Thyroid gland (tissue), 4 donors: Measurements from ENCODE around the gene NPAS2. TPM values are rescaled to one million over a fixed set of nuclear protein-coding genes. Genes with fewer than 3 reads are reported as not detected.

Source experiments
- DNase-seq, 2 donors: peaks; one replicate each; pipeline ENCODE4 v3.0.0-alpha.2; 2019
- H3K27ac ChIP-seq, 3 donors: fragments of 200-600 bp; sonication (generic); 1 replicate in 2 of 3; 2 replicates in 1 of 3; pipeline ENCODE4 v1.5.1; 2016 to 2019; ENCODE audit warnings: mild to moderate bottlenecking in 1 of 3, moderate library complexity in 1 of 3
- H3K27me3 ChIP-seq: fragments of 200-600 bp; sonication (generic); one replicate; pipeline ENCODE4 v1.5.1; 2019
- H3K36me3 ChIP-seq, 2 donors: fragments of 200-600 bp; sonication (generic); one replicate each; pipeline ENCODE4 v1.5.1; 2016 to 2019
- H3K4me1 ChIP-seq, 2 donors: fragments of 200-600 bp; sonication (generic); one replicate each; pipeline ENCODE4 v1.5.1; 2017 to 2019
- H3K4me3 ChIP-seq, 3 donors: fragments of 200-600 bp; sonication (generic); replicated peaks in 1 of 3; 1 replicate in 2 of 3; 2 replicates in 1 of 3; pipeline ENCODE4 v1.5.1; 2016; ENCODE audit warnings: mild to moderate bottlenecking in 1 of 3
- H3K9me3 ChIP-seq: fragments of 200-600 bp; sonication (generic); one replicate; pipeline ENCODE4 v1.5.1; 2017
- POLR2A ChIP-seq, 2 donors: fragments of 450-650 bp; IDR thresholded peaks; one replicate each; pipeline ENCODE4 v1.6.1; 2017; ENCODE audit warnings: antibody characterized with exemption in 2 of 2, mild to moderate bottlenecking in 2 of 2, moderate library complexity in 1 of 2
- WGBS, 2 donors: methylation state at CpG; one replicate each; pipeline ENCODE4 v1.1.5; 2017; 5-methylcytosine and 5-hydroxymethylcytosine counted together
- intact Hi-C: fragments of 100-400 bp; cut with DNase I; formaldehyde crosslinking; loops from one replicate; pipeline ENCODE4 v1.15.1; 2023
- total RNA-seq, 4 donors: library from RNA; depleted of rRNA; stranded (reverse); fragments of >200 nt; gene quantifications; one replicate each; pipeline ENCODE4 v1.2.3, GENCODE V29; 2016
- TF ChIP-seq, protein P1 (sequence below), 6 experiments: fragments of 200-600 bp in 3 of 6; fragments of 450-650 bp in 3 of 6; sonication (generic) in 3 of 6; IDR thresholded peaks; one replicate each; pipeline ENCODE4 v1.5.1; 2016 to 2019; ENCODE audit warnings: antibody characterized with exemption in 6 of 6, mild to moderate bottlenecking in 2 of 6, inconsistent platforms in 1 of 6, moderate library complexity in 1 of 6

Gene NPAS2
- total RNA-seq, 4 donors from 2014 or later, result 12.7 to 22.8 (median 16.1) TPM

DNA sequence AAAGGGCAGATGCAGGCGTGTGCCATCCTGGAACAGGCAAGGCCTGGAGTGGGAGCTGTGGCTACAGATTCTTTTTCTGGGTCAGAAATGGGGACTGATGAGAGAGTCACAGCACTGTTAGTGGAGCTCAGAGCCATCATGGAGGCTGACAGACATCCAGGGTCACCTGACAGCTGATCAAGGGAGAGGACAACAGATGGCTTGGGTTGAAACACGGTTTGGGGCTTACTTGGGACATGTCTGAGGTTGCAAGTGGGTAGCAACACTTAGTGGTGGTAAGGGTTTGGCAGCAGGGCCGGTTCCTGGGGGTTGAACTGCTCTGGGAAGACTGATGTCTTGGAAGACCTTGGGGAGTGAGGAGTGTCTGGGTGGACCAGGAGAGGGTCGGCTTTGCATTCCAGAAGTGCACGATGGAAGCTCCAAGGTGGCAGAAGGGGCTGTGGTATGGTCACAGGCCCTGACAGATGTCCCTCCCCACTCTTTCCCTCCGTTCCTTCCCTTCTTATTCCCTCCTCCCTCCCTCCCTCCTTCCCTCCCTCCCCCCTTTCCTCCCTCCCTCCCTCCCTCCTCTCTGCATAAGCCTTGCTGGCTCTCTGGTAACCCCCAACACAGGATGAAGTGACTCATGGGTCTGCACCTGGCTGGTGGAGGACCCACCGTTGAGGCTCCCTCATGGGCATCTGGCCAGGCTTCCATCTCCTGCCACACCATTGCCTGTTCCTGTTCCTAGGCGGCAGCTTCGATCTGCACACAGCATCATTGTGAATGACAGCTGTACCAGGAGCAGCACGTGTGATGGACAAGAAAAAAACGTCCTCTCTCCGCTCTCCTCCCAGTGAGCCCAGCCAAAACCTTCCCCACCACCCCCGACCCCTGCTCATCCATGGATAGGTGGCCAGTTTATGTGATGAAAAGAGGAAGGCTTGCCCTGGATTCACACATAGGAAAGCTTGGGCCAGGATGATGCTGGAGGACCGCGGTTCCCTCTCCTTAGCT is 118.4 kb downstream of the NPAS2 start:
- Histone ChIP-seq H3K27me3 (no peaks in the 10 kb centered on the region), H3K4me1 (peaks cover 20 to 26% of the 10 kb centered on the region in 2 donors), H3K36me3 (no peaks in the 10 kb centered on the region), H3K27ac (no peak overlapping the region), H3K4me3 (no peak overlapping the region), H3K9me3 (no peaks in the 10 kb centered on the region)
- intact Hi-C loops, result no loop called here
- TF ChIP-seq, protein P1, sequence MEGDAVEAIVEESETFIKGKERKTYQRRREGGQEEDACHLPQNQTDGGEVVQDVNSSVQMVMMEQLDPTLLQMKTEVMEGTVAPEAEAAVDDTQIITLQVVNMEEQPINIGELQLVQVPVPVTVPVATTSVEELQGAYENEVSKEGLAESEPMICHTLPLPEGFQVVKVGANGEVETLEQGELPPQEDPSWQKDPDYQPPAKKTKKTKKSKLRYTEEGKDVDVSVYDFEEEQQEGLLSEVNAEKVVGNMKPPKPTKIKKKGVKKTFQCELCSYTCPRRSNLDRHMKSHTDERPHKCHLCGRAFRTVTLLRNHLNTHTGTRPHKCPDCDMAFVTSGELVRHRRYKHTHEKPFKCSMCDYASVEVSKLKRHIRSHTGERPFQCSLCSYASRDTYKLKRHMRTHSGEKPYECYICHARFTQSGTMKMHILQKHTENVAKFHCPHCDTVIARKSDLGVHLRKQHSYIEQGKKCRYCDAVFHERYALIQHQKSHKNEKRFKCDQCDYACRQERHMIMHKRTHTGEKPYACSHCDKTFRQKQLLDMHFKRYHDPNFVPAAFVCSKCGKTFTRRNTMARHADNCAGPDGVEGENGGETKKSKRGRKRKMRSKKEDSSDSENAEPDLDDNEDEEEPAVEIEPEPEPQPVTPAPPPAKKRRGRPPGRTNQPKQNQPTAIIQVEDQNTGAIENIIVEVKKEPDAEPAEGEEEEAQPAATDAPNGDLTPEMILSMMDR (IDR thresholded peaks at IDR 0.05), result no peak
- TF ChIP-seq POLR2A (IDR thresholded peaks at IDR 0.05), result no peak
- WGBS, 2 donors, result 79 to 86% methylated on average over 15 of the region's 15 CpGs
- no peak for DNase-seq

DNA sequence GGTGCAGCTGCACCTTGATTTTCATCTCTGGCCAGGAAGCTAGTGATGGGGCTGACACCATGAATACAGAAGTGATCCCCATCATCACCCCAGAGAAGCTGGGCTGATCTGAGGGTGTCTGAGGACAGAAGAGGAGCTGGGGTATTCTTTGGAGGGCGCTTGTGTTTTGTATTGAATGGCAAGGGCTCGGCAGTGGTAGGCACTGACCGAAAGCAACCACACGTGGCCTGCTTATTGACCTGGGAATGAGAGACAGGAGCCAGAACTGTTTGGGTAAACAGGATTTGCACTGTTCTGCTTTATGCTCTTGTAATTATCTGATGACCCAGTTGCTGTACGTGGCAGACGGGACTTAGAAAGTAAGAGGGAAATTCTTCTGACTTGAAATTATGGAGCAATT is 119.5 kb downstream of the NPAS2 start:
- no peak for DNase-seq
- no peak overlapping the region for H3K27ac ChIP-seq
- intact Hi-C loops, result no loop called here
- TF ChIP-seq, protein P1 (IDR thresholded peaks at IDR 0.05), result no peak
- no peak for TF ChIP-seq POLR2A (IDR thresholded peaks at IDR 0.05)
- H3K4me1 ChIP-seq, result peaks cover 20 to 26% of the 10 kb centered on the region in 2 donors
- H3K9me3 ChIP-seq, result no peaks in the 10 kb centered on the region
- H3K4me3 ChIP-seq, result no peak overlapping the region
- H3K27me3 ChIP-seq, result no peaks in the 10 kb centered on the region
- WGBS, 2 donors, result 79 to 91% methylated on average over 6 of the region's 6 CpGs
- no peaks in the 10 kb centered on the region for H3K36me3 ChIP-seq

DNA sequence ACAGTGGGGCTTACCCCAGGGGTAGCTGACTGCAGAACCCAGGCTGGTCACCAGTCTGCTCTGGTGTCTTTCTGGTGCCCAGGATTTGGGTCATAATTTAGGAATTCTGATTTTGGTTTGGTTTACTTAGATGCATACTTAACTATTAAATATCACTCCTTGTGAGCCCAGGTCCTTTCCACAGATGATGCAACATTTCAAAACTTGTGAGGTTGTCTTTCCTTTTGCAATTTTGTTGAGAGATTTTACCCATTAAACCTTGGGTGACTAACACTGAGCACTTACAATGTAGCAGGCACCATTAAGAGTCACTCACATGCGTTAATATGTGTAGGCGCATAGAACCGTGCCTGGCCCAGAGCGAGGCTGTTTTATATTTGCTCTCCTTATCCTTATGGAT is 120.3 kb downstream of the NPAS2 start:
- DNase-seq, result no peak
- TF ChIP-seq POLR2A (IDR thresholded peaks at IDR 0.05), result no peak
- TF ChIP-seq, protein P1 (IDR thresholded peaks at IDR 0.05), result no peak
- WGBS, 2 donors, result 95 to 98% methylated on average over 4 of the region's 4 CpGs
- Histone ChIP-seq H3K36me3 (no peaks in the 10 kb centered on the region), H3K9me3 (no peaks in the 10 kb centered on the region), H3K27me3 (no peaks in the 10 kb centered on the region), H3K4me3 (no peak overlapping the region), H3K4me1 (peaks cover 13 to 18% of the 10 kb centered on the region in 2 donors), H3K27ac (no peak overlapping the region)
- intact Hi-C loops, result no loop called here

DNA sequence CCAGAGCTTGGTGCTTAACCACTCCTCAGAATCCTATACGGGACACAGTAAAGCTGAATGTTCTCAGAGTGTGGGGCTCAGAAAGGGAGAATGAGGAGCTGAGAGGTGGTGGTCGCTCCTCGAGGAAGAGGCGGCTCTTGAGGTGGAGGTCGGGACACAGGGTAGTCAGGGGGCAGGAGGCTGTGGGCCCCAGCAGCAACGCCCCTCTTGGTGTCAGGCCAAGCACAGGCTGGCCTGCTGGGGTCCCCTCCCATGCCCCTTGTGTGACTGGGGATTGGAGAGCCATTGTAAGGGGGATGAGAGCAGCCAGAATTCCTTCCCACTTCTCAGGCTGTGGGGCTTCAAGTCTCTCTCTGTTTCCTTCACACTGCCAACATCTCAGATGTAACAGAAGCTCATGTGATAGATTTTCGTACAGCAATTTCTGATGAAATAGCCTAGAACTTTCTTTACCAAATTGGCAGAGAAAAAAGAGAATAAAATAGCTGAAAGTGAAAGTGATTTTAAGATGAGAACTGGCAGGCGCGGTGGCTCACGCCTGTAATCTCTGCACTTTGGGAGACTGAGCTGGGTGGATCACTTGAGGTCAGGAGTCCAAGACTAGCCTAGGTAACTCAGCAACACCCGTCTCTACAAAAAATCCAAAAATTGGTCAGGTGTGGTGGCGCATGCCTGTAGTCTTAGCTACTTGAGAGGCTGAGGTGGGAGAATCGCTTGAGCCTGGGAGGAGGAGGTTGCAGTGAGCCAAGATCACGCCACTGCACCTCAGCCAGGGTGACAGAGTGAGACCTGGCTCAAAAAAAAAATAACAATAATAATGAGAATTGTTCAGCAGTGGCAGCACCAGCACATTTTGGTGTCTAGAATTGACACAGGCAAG is 121.1 kb downstream of the NPAS2 start:
- Histone ChIP-seq H3K9me3 (no peaks in the 10 kb centered on the region), H3K36me3 (no peaks in the 10 kb centered on the region), H3K27me3 (no peaks in the 10 kb centered on the region), H3K4me1 (peaks cover 13 to 18% of the 10 kb centered on the region in 2 donors), H3K27ac (peak overlapping the region in 2 of 3 donors; percentile 28 to 38), H3K4me3 (no peak overlapping the region)
- TF ChIP-seq, protein P1 (IDR thresholded peaks at IDR 0.05), result no peak
- 74 to 81% methylated on average over 14 of the region's 14 CpGs for WGBS, 2 donors
- peak; percentile 23 to 55 for DNase-seq
- intact Hi-C loops, result no loop called here
